HuH-7 (cell line): Measurements from ENCODE around the gene DPP7.
"Not testable (repeated sequence)": the region's sequence is repeated elsewhere in the genome, so short reads cannot be mapped to it uniquely, and the experiment has no call there.

ENCODE experiments used
- DNase-seq: peaks from one replicate; pipeline ENCODE4 v3.0.0; 2011; ENCODE audit warnings: low spot score

The DPP7 gene

GRCh38 chr9:137147793-137148160 is 33.2 kb upstream of the DPP7 start:
- no peak for DNase-seq

- no peak for DNase-seq
Measured at GRCh38 chr9:137147091-137147792, 32.7 kb upstream of the DPP7 start.

- DNase-seq, result no peak
Measured at GRCh38 chr9:137146527-137146918, 32.0 kb upstream of the DPP7 start.

GRCh38 chr9:137145731-137146526 is 31.4 kb upstream of the DPP7 start:
- no peak for DNase-seq

GRCh38 chr9:137143459-137143858 is 28.9 kb upstream of the DPP7 start:
- DNase-seq, result no peak

- no peak for DNase-seq
Measured at GRCh38 chr9:137141976-137142936, 27.7 kb upstream of the DPP7 start.

- DNase-seq, result no peak
Measured at GRCh38 chr9:137141050-137141810, 26.7 kb upstream of the DPP7 start.

- no peak for DNase-seq
Measured at GRCh38 chr9:137140151-137141012, 25.8 kb upstream of the DPP7 start.

- no peak for DNase-seq
Measured at GRCh38 chr9:137139468-137140150, 25.1 kb upstream of the DPP7 start.

GRCh38 chr9:137138722-137139467 is 24.4 kb upstream of the DPP7 start, which contains the start of gene GRIN1:
GRIN1 (plus strand) TSS chr9:137139154; CDS start chr9:137139487, 333 bp downstream.
- no peak for DNase-seq

- DNase-seq, result no peak
Measured at GRCh38 chr9:137138058-137138721, 23.7 kb upstream of the DPP7 start.

- DNase-seq, result no peak
Measured at GRCh38 chr9:137136881-137137607, 22.5 kb upstream of the DPP7 start.

- no peak for DNase-seq
Measured at GRCh38 chr9:137136261-137136880, 21.8 kb upstream of the DPP7 start.

GRCh38 chr9:137135154-137135553 is 20.6 kb upstream of the DPP7 start:
- DNase-seq, result not testable (repeated sequence)

GRCh38 chr9:137134191-137134590 is 19.7 kb upstream of the DPP7 start:
- DNase-seq, result no peak

- no peak for DNase-seq
Measured at GRCh38 chr9:137130176-137130755, 15.7 kb upstream of the DPP7 start.
